Duodenal mucosa (tissue), 2 donors: ENCODE results near the gene ERCC2.

Experiments used
- H3K27ac ChIP-seq: one replicate; pipeline ENCODE4 v1.7.0; 2013; ENCODE audit warnings: low read depth, low read length
- H3K27me3 ChIP-seq, 2 donors: one replicate each; pipeline ENCODE4 v1.7.0; 2013; ENCODE audit warnings: low read length in 2 of 2, control low read depth in 1 of 2; ENCODE audit not compliant: insufficient read depth in 2 of 2, control insufficient read depth in 1 of 2
- H3K36me3 ChIP-seq, 2 donors: one replicate each; pipeline ENCODE4 v1.7.0; 2013; ENCODE audit warnings: low read length in 2 of 2, control low read depth in 1 of 2; ENCODE audit not compliant: insufficient read depth in 2 of 2, control insufficient read depth in 1 of 2
- H3K4me1 ChIP-seq, 2 donors: one replicate each; pipeline ENCODE4 v1.7.0; 2013; ENCODE audit warnings: low read length in 2 of 2, control low read depth in 1 of 2; ENCODE audit not compliant: insufficient read depth in 2 of 2, control insufficient read depth in 1 of 2
- H3K4me3 ChIP-seq, 2 donors: one replicate each; pipeline ENCODE4 v1.7.0; 2013; ENCODE audit warnings: low read length in 2 of 2, low read depth in 1 of 2
- H3K9ac ChIP-seq, 2 donors: one replicate each; pipeline ENCODE4 v1.7.0; 2013; ENCODE audit warnings: low read length in 2 of 2, low read depth in 1 of 2
- H3K9me3 ChIP-seq, 2 donors: one replicate each; pipeline ENCODE4 v1.7.0; 2013; ENCODE audit warnings: low read length in 2 of 2, control low read depth in 1 of 2; ENCODE audit not compliant: control insufficient read depth in 1 of 2

ERCC2 gene

GRCh38 chr19:45348367-45349125, 21.8 kb downstream of the ERCC2 start:
- no peak overlapping the region for H3K9ac ChIP-seq
- H3K27ac ChIP-seq: no peak overlapping the region
- H3K4me3 ChIP-seq: no peak overlapping the region
- no peaks in the 10 kb centered on the region for H3K4me1 ChIP-seq
- no peaks in the 10 kb centered on the region for H3K9me3 ChIP-seq
- H3K27me3 ChIP-seq: peaks cover 10 to 25% of the 10 kb centered on the region in 2 donors
- peaks cover 0 to 13% of the 10 kb centered on the region in 2 donors for H3K36me3 ChIP-seq

DNA sequence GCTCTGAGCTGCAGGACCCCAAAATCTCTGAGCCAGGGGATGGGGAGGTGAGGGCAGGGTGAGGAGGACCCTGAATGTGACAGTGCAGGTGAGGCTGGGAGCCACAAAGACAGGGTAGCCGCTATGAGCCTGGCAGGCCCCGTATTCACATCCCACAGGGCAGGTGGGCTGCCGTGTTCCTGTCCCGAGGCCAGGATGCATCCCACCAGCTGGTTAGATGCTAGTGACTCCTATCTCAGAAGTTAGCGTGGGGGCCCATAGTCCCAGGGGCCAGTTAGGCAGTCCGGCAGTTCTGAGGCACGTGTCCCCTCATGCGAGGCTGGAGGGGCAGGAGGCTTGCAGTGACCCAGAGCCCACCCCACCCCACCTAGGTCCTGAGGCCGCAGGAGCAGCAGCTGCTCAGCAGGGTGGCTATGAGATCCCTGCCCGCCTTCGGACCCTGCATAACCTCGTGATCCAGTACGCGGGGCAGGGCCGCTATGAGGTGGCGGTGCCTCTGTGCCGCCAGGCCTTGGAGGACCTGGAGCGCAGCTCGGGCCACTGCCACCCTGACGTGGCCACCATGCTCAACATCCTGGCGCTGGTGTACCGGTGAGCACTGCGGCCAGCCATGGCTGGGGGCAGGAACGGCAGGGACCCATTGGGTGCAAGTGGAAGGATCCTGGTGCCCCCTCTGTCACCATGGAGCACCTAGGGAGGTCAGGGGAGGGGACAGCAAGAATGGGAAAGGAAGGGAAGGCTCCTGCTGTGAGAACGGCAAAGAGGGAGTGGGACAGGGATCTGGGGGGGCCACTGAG, 22.6 kb downstream of the ERCC2 start:
- H3K9me3 ChIP-seq: no peaks in the 10 kb centered on the region
- H3K36me3 ChIP-seq: peaks cover 0 to 8% of the 10 kb centered on the region in 2 donors
- H3K4me1 ChIP-seq: no peaks in the 10 kb centered on the region
- H3K27me3 ChIP-seq: peaks cover 10 to 28% of the 10 kb centered on the region in 2 donors
- no peak overlapping the region for H3K4me3 ChIP-seq
- H3K9ac ChIP-seq: no peak overlapping the region
- no peak overlapping the region for H3K27ac ChIP-seq

- Histone ChIP-seq H3K4me3 (no peak overlapping the region), H3K27me3 (peaks cover 16 to 35% of the 10 kb centered on the region in 2 donors), H3K9me3 (no peaks in the 10 kb centered on the region), H3K4me1 (no peaks in the 10 kb centered on the region), H3K9ac (no peak overlapping the region), H3K36me3 (peaks cover 0 to 7% of the 10 kb centered on the region in 2 donors), H3K27ac (no peak overlapping the region)
Measured at GRCh38 chr19:45346449-45346848, 23.9 kb downstream of the ERCC2 start.

DNA sequence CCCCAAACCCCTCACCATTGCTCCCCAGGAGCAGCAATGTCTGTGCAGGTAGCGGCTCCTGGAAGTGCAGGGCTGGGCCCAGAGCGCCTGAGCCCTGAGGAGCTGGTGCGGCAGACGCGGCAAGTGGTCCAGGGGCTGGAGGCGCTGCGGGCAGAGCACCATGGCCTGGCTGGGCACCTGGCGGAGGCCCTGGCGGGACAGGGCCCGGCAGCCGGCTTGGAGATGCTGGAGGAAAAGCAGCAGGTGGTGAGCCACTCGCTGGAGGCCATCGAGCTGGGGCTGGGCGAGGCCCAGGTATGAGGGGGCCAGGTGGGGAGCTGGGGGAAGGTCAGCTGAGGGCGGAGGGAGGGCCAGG, 24.9 kb downstream of the ERCC2 start:
- no peaks in the 10 kb centered on the region for H3K36me3 ChIP-seq
- H3K4me3 ChIP-seq: no peak overlapping the region
- H3K4me1 ChIP-seq: no peaks in the 10 kb centered on the region
- no peaks in the 10 kb centered on the region for H3K9me3 ChIP-seq
- H3K27me3 ChIP-seq: peaks cover 16 to 41% of the 10 kb centered on the region in 2 donors
- no peak overlapping the region for H3K27ac ChIP-seq
- H3K9ac ChIP-seq: no peak overlapping the region

DNA sequence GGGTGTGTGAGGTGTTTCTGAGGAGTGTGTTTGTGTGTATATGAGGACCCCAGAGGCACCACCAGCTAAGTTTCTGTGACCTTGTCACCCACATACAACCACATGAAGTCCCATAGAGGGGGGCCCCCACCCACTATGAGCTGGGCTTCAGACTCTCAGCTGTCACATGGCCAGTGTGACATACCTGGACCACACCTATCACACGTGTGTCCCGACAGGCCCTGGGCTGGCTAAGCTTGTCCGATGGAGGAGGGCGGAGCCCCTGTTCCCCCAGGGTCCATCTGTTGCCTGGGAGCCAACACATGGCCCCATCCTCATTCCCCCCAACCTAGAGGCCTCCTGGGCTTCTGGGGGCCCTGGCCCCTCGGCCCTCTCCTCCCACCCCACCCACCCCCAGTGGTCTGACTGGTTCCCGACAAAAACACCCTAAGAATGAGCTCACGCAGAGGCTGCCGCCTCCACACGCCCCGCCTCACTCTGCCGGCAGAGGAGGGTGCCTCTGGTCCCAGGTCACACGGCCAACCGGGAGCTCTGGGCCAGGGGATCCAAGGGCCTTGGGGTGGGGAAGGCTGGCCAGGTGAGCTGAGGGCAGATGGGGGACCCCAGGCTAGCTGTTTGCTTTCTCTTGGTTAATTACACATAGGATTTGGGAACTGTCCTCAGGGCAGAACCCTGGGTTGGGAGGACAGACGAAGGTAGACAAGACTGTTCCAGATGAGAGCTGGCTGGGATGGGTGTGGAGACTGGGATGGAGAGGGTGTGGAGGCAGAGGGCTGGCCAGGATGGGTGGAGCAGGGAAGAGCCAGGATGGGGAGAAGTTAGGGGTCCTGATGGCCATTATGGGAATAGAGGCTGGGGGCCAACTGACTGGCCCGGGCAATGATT, 25.5 kb downstream of the ERCC2 start:
- Histone ChIP-seq H3K36me3 (no peaks in the 10 kb centered on the region), H3K9ac (no peak overlapping the region), H3K4me1 (no peaks in the 10 kb centered on the region), H3K9me3 (no peaks in the 10 kb centered on the region), H3K4me3 (no peak overlapping the region), H3K27me3 (peaks cover 16 to 41% of the 10 kb centered on the region in 2 donors), H3K27ac (no peak overlapping the region)

DNA sequence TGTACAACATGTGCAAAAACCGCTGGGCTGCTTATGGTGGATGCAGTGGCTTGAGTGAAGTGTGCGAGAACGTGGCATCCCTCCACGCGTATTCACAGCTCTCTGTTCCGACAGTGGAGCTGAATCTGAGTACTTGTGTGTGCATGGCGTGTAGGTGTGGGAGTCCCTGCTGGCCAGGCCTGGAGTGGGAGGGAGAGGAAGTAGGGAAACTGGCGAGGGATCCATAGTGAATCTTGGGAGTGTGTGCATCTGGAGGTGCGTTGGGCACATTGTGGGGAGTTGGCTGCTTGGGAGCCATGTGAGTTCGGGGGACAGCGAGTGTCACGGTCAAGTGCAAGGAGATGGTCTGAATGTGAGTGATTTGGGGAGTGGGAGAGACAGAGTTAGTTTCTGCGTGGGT, 27.5 kb downstream of the ERCC2 start:
- Histone ChIP-seq H3K4me3 (no peak overlapping the region), H3K36me3 (no peaks in the 10 kb centered on the region), H3K4me1 (no peaks in the 10 kb centered on the region), H3K9me3 (no peaks in the 10 kb centered on the region), H3K27ac (no peak overlapping the region), H3K27me3 (peaks cover 16 to 39% of the 10 kb centered on the region in 2 donors), H3K9ac (no peak overlapping the region)

GRCh38 chr19:45340899-45341453, 29.4 kb downstream of the ERCC2 start:
- peaks cover 16 to 27% of the 10 kb centered on the region in 2 donors for H3K27me3 ChIP-seq
- no peak overlapping the region for H3K4me3 ChIP-seq
- no peak overlapping the region for H3K9ac ChIP-seq
- no peaks in the 10 kb centered on the region for H3K36me3 ChIP-seq
- H3K9me3 ChIP-seq: no peaks in the 10 kb centered on the region
- H3K4me1 ChIP-seq: no peaks in the 10 kb centered on the region
- no peak overlapping the region for H3K27ac ChIP-seq

DNA sequence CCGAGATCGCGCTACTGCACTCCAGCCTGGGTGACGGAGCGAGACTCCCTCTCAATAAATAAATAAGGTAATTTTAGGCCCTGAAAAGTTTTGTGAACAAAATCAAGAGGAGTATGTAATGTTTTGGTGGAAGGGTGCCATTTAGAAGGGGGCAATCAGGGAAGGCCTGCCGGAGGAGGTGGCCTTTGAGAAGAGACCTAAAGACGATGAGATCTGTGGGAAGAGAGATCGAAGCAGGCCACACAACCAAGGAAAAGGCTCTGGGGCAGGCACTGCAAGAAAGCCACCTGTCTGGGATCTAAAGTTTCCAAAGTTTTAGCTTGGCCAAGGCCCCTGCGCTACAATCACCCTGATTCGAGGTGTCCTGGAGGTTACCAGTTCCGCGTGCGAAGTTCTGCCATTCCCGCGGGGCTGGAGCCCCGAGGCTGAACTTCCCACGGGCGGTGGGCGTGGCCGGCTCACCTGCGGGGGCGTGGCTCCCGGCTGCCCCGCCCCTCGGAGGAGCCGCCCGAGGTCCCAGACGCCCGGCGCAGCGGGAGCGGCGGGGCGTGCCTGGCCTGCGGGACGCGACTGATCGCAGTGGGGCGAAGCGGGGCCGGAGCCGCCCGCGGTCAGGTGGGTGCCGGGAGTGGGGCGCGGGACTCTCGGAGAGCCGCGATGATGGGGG, 30.0 kb downstream of the ERCC2 start, which contains the start of gene KLC3:
Gene KLC3, plus strand, starts transcription at position 519 of the 667 bp plus-strand sequence. CDS start 4,792 bp downstream, outside the sequence.
- H3K27ac ChIP-seq: no peak within 1 kb of the TSS
- H3K27me3 ChIP-seq: peaks cover 11 to 23% of the 10 kb centered on the region in 2 donors
- no peak within 1 kb of the TSS for H3K4me3 ChIP-seq
- H3K4me1 ChIP-seq: no peaks in the 10 kb centered on the region
- no peaks in the 10 kb centered on the region for H3K36me3 ChIP-seq
- H3K9me3 ChIP-seq: no peaks in the 10 kb centered on the region
- H3K9ac ChIP-seq: no peak within 1 kb of the TSS

GRCh38 chr19:45339629-45340028, 30.7 kb downstream of the ERCC2 start:
- Histone ChIP-seq H3K36me3 (no peaks in the 10 kb centered on the region), H3K9me3 (no peaks in the 10 kb centered on the region), H3K4me1 (no peaks in the 10 kb centered on the region), H3K27me3 (peaks cover 6 to 18% of the 10 kb centered on the region in 2 donors), H3K9ac (no peak overlapping the region), H3K27ac (no peak overlapping the region), H3K4me3 (no peak overlapping the region)
